OCI-LY1 (cell line): Measurements from ENCODE around the gene SRPRA.
A peak's percentile ranks its signal among the peaks of the same experiment; 100 is the strongest.

ENCODE experiments used
- H2AFZ ChIP-seq: fragments of 200-600 bp; sonication (generic), shearing (Covaris generic); 2 replicates; pipeline ENCODE4 v1.6.0; 2014; ENCODE audit warnings: antibody characterized with exemption, mild to moderate bottlenecking, low read length
- H3F3A ChIP-seq: fragments of 200-600 bp; sonication (generic), shearing (Covaris generic); 2 replicates; pipeline ENCODE4 v1.6.0; 2014; ENCODE audit warnings: mild to moderate bottlenecking, antibody characterized with exemption, low read length, moderate library complexity; ENCODE audit not compliant: insufficient read depth
- H3K27ac ChIP-seq: fragments of 200-600 bp; sonication (generic); 2 replicates; pipeline ENCODE4 v1.5.1; 2014; ENCODE audit warnings: low read length, mixed run types, mild to moderate bottlenecking, low read depth; ENCODE audit not compliant: poor library complexity, severe bottlenecking
- H3K27me3 ChIP-seq: fragments of 200-600 bp; sonication (generic); 2 replicates; pipeline ENCODE4 v1.6.0; 2014; ENCODE audit warnings: antibody characterized with exemption, mild to moderate bottlenecking, low read length, moderate library complexity; ENCODE audit not compliant: insufficient read depth
- H3K36me3 ChIP-seq: fragments of 200-600 bp; sonication (generic); 2 replicates; pipeline ENCODE4 v1.6.1; 2014; ENCODE audit warnings: mild to moderate bottlenecking, antibody characterized with exemption, low read length, moderate library complexity, mixed read lengths; ENCODE audit not compliant: insufficient read depth
- H3K4me1 ChIP-seq: fragments of 200-600 bp; sonication (generic); 2 replicates; pipeline ENCODE4 v1.5.1; 2014; ENCODE audit warnings: mild to moderate bottlenecking, low read length, moderate library complexity; ENCODE audit not compliant: insufficient read depth, severe bottlenecking
- H3K4me2 ChIP-seq: fragments of 200-600 bp; sonication (generic), shearing (Covaris generic); 2 replicates; pipeline ENCODE4 v1.6.1; 2014; ENCODE audit warnings: low read length
- H3K4me3 ChIP-seq: fragments of 200-600 bp; sonication (generic); 2 replicates; pipeline ENCODE4 v1.5.1; 2014; ENCODE audit warnings: low read length, low read depth, mild to moderate bottlenecking, mixed read lengths; ENCODE audit not compliant: poor library complexity, severe bottlenecking
- H3K79me2 ChIP-seq: fragments of 200-600 bp; shearing (Covaris generic); 2 replicates; pipeline ENCODE4 v1.6.1; 2016; ENCODE audit warnings: mixed run types, low read length, mixed read lengths; ENCODE audit not compliant: insufficient read depth
- H3K9ac ChIP-seq: fragments of 200-600 bp; sonication (generic), shearing (Covaris generic); 2 replicates; pipeline ENCODE4 v1.6.1; 2014; ENCODE audit warnings: mild to moderate bottlenecking, low read length, mixed read lengths
- H3K9me2 ChIP-seq: fragments of 200-600 bp; sonication (generic), shearing (Covaris generic); 2 replicates; pipeline ENCODE4 v1.6.1; 2014; ENCODE audit warnings: low read depth, mild to moderate bottlenecking, low read length, mixed read lengths
- H3K9me3 ChIP-seq: fragments of 200-600 bp; shearing (Covaris generic); 2 replicates; pipeline ENCODE4 v1.6.1; 2014; ENCODE audit warnings: low read length, mixed read lengths
- H4K20me1 ChIP-seq: fragments of 200-600 bp; sonication (generic), shearing (Covaris generic); 2 replicates; pipeline ENCODE4 v1.6.0; 2016; ENCODE audit warnings: mild to moderate bottlenecking, low read length; ENCODE audit not compliant: insufficient read depth
- CTCF ChIP-seq: fragments of 200-600 bp; sonication (generic), shearing (Covaris generic); IDR thresholded peaks from 2 replicates; pipeline ENCODE4 v1.5.1; 2017; ENCODE audit warnings: mild to moderate bottlenecking, antibody characterized with exemption, low read length, moderate library complexity, mixed read lengths
- EZH2 ChIP-seq: fragments of 200-600 bp; sonication (generic), shearing (Covaris generic); IDR thresholded peaks from 2 replicates; pipeline ENCODE4 v1.8.0; 2017; ENCODE audit warnings: borderline replicate concordance, mixed run types, mild to moderate bottlenecking, antibody characterized with exemption, low read length, moderate library complexity, mixed read lengths

SRPRA gene

GRCh38 chr11:126303623-126304456 is 35.1 kb upstream of the SRPRA start, which contains the start of gene DCPS:
Gene DCPS (plus strand): TSS chr11:126304060. CDS start chr11:126304081, 21 bp downstream.
- H3K4me3 ChIP-seq: peak within 1 kb of the TSS; percentile 79
- H3K9me2 ChIP-seq: no peaks in the 10 kb centered on the region
- peak within 1 kb of the TSS; percentile 64 for H3K27ac ChIP-seq
- no peak for TF ChIP-seq EZH2
- no peak for TF ChIP-seq CTCF
- H3K4me2 ChIP-seq: peak within 1 kb of the TSS; percentile 73
- 0 out of 2 replicates have a peak, but pooled peaks cover 6% of the 10 kb centered on the region for H3K79me2 ChIP-seq
- H4K20me1 ChIP-seq: no peaks in the 10 kb centered on the region
- H3K4me1 ChIP-seq: peaks cover 27% of the 10 kb centered on the region
- no peak within 1 kb of the TSS for H2AFZ ChIP-seq
- H3K9me3 ChIP-seq: no peaks in the 10 kb centered on the region
- no peaks in the 10 kb centered on the region for H3K27me3 ChIP-seq
- peak within 1 kb of the TSS; percentile 90 for H3K9ac ChIP-seq
- H3K36me3 ChIP-seq: peaks cover 12% of the 10 kb centered on the region; the same call in 1 of the 2 replicates
- H3F3A ChIP-seq: no peaks in the 10 kb centered on the region

- no peaks in the 10 kb centered on the region for H3K4me1 ChIP-seq
- H3K4me2 ChIP-seq: no peak overlapping the region
- H3K27ac ChIP-seq: no peak overlapping the region
- no peak overlapping the region for H3K9ac ChIP-seq
- H2AFZ ChIP-seq: no peak overlapping the region
- H3K9me3 ChIP-seq: no peaks in the 10 kb centered on the region
- TF ChIP-seq EZH2: no peak
- no peak for TF ChIP-seq CTCF
- no peaks in the 10 kb centered on the region for H3K9me2 ChIP-seq
- H3K79me2 ChIP-seq: no peaks in the 10 kb centered on the region
- peaks cover 17% of the 10 kb centered on the region; the same call in 1 of the 2 replicates for H3K36me3 ChIP-seq
- no peaks in the 10 kb centered on the region for H4K20me1 ChIP-seq
- no peaks in the 10 kb centered on the region for H3K27me3 ChIP-seq
- H3F3A ChIP-seq: no peaks in the 10 kb centered on the region
- H3K4me3 ChIP-seq: no peak overlapping the region
Measured at GRCh38 chr11:126297004-126297403, 28.3 kb upstream of the SRPRA start.

GRCh38 chr11:126293726-126294125 is 25.0 kb upstream of the SRPRA start:
- no peaks in the 10 kb centered on the region for H3K9me3 ChIP-seq
- no peak overlapping the region for H3K4me2 ChIP-seq
- H3K27me3 ChIP-seq: no peaks in the 10 kb centered on the region
- no peaks in the 10 kb centered on the region for H3F3A ChIP-seq
- no peaks in the 10 kb centered on the region for H3K79me2 ChIP-seq
- no peak overlapping the region for H2AFZ ChIP-seq
- no peak overlapping the region for H3K4me3 ChIP-seq
- H3K9me2 ChIP-seq: no peaks in the 10 kb centered on the region
- no peak overlapping the region for H3K27ac ChIP-seq
- H3K36me3 ChIP-seq: peaks cover 26% of the 10 kb centered on the region; the same call in 1 of the 2 replicates
- TF ChIP-seq EZH2: no peak
- TF ChIP-seq CTCF: no peak
- H4K20me1 ChIP-seq: no peaks in the 10 kb centered on the region
- H3K9ac ChIP-seq: no peak overlapping the region
- no peaks in the 10 kb centered on the region for H3K4me1 ChIP-seq
